OCI-LY7 (cell line): ENCODE data around the gene SPSB3. TPM values are rescaled to one million over a fixed set of nuclear protein-coding genes. Genes with fewer than 3 reads are reported as not detected.

Source experiments
- BruUV-seq: library from RNA; stranded (reverse); fragments of 400-500 nt; replicated peaks from 2 replicates; lab custom pipeline; 2021; lab: Mats Ljungman, UMichigan
- CTCF ChIA-PET: fragments of 300-600 bp; sonication (Branson Sonifier 250); formaldehyde crosslinking; loops from one replicate; lab custom pipeline; 2022; ENCODE audit warnings: antibody characterized with exemption; ENCODE audit not compliant: unreplicated experiment; lab: Charles Lee
- POLR2A ChIA-PET: fragments of 300-600 bp; sonication (Branson Sonifier 250); formaldehyde crosslinking; loops from one replicate; lab custom pipeline; 2022; ENCODE audit warnings: antibody characterized with exemption; lab: Charles Lee
- DNase-seq: peaks from one replicate; pipeline ENCODE4 v3.0.0-alpha.2; 2015; ENCODE audit warnings: low spot score
- H2AFZ ChIP-seq: fragments of 200-600 bp; sonication (generic), shearing (Covaris generic); 2 replicates; pipeline ENCODE4 v1.6.1; 2014; ENCODE audit warnings: mild to moderate bottlenecking, antibody characterized with exemption, low read length, moderate library complexity
- H3K27ac ChIP-seq: fragments of 200-600 bp; sonication (generic); 2 replicates; pipeline ENCODE4 v1.5.1; 2014; ENCODE audit warnings: mixed run types, low read depth, mild to moderate bottlenecking, moderate library complexity, low read length, inconsistent platforms; ENCODE audit not compliant: poor library complexity, severe bottlenecking
- H3K36me3 ChIP-seq: fragments of 200-600 bp; sonication (generic); 2 replicates; pipeline ENCODE4 v1.6.1; 2014; ENCODE audit warnings: mild to moderate bottlenecking, antibody characterized with exemption, low read length, moderate library complexity, mixed read lengths; ENCODE audit not compliant: insufficient read depth
- H3K4me1 ChIP-seq: fragments of 200-600 bp; sonication (generic); 2 replicates; pipeline ENCODE4 v1.5.1; 2014; ENCODE audit warnings: mild to moderate bottlenecking, low read length; ENCODE audit not compliant: insufficient read depth, poor library complexity, severe bottlenecking
- H3K4me2 ChIP-seq: fragments of 200-600 bp; sonication (generic); 2 replicates; pipeline ENCODE4 v1.6.1; 2014; ENCODE audit warnings: mild to moderate bottlenecking, low read length
- H3K4me3 ChIP-seq: fragments of 200-600 bp; sonication (generic); 2 replicates; pipeline ENCODE4 v1.5.1; 2014; ENCODE audit warnings: mild to moderate bottlenecking, low read depth, low read length; ENCODE audit not compliant: poor library complexity, severe bottlenecking
- H3K79me2 ChIP-seq: fragments of 200-600 bp; sonication (generic); 2 replicates; pipeline ENCODE4 v1.6.1; 2016; ENCODE audit warnings: low read depth, mild to moderate bottlenecking, low read length, moderate library complexity, mixed read lengths; ENCODE audit not compliant: insufficient read depth
- H3K9me2 ChIP-seq: fragments of 200-600 bp; sonication (generic); 2 replicates; pipeline ENCODE4 v1.6.1; 2016; ENCODE audit warnings: mild to moderate bottlenecking, low read length, mixed read lengths; ENCODE audit not compliant: insufficient read depth
- H3K9me3 ChIP-seq: fragments of 200-600 bp; sonication (generic); 2 replicates; pipeline ENCODE4 v1.6.1; 2014; ENCODE audit warnings: mild to moderate bottlenecking, mixed run types, low read length, mixed read lengths
- H4K20me1 ChIP-seq: fragments of 200-600 bp; sonication (generic); 2 replicates; pipeline ENCODE4 v1.6.1; 2014; ENCODE audit warnings: mild to moderate bottlenecking, antibody characterized with exemption, low read length, moderate library complexity, mixed read lengths; ENCODE audit not compliant: insufficient read depth
- EZH2phosphoT487 ChIP-seq: fragments of 200-600 bp; sonication (generic); IDR thresholded peaks from 2 replicates; pipeline ENCODE4 v1.6.1; 2018; ENCODE audit warnings: low read depth, borderline replicate concordance, mild to moderate bottlenecking, mixed run types, antibody characterized with exemption, low read length, moderate library complexity, mixed read lengths
- intact Hi-C: fragments of 100-400 bp; cut with micrococcal nuclease; formaldehyde crosslinking; loops from one replicate; pipeline ENCODE4 v1.10.0; 2022; ENCODE audit not compliant: unreplicated experiment
- total RNA-seq, 2 experiments: library from RNA; depleted of rRNA in 1 of 2; stranded (reverse); fragments of >200 nt in 1 of 2; shearing (Covaris generic) in 1 of 2; gene quantifications; 2 replicates each; pipeline ENCODE4 v1.2.3, GENCODE V29; 2014 to 2022
- TF ChIP-seq, protein P1 (sequence below): fragments of 200-600 bp; sonication (generic); conservative IDR thresholded peaks from 2 replicates; pipeline ENCODE4 v1.5.1; 2014; ENCODE audit warnings: mild to moderate bottlenecking, antibody characterized with exemption, low read length, moderate library complexity, mixed read lengths

The SPSB3 gene
- total RNA-seq, 2 experiments from 2014 or later: 33.6 to 52.4 TPM

DNA sequence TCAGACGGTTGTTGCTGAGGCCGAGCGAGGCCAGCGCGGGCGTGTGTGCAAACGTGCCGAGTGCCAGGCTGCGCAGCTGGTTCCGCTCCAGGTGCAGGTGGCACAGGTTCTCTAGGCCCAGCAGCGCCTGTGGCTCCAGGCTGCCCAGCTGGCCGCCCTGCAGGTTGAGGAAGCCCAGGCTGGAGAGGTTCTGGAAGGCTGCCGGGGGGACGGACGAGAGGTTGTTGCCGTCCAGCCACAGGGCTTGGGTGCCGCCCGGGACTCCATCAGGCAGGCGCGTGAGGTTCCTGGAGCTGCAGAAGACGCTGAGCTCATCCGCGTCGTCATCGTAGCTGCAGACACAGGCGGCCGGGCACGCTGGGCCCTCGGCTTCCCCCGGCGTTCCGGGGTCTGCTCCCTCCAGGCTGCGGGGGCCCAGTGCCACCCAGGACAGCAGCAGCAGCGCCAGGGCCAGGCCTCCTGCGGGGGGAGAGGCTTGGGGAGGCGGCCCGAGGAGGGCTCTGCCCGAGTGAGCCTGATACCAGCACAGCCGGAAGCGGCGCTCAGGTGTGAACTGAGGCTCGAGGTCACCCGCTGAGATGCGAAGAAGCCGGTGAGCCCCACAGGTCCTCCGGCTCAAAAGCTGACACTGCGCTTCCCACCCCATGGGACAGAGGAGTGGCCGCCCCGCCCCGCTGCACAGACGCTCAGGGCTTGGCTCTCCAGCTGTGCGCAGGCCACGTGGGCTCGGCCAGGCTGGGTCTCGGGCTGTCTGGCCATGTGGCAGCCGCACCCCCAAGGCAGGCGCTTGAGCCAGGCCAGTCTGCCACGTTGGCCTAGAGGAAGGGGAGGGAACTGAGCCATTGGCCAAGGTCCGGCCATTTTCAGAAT lies 9.8 kb upstream of the SPSB3 start:
- no peaks in the 10 kb centered on the region for H3K9me2 ChIP-seq
- H4K20me1 ChIP-seq: no peaks in the 10 kb centered on the region
- H2AFZ ChIP-seq: no peak overlapping the region
- POLR2A ChIA-PET: no interaction called here
- no peak overlapping the region for H3K4me2 ChIP-seq
- H3K4me3 ChIP-seq: no peak overlapping the region
- 0 out of 2 replicates have a peak, but pooled peaks cover under 1% of the 10 kb centered on the region for H3K9me3 ChIP-seq
- CTCF ChIA-PET: no interaction called here
- no peak for DNase-seq
- TF ChIP-seq, protein P1, sequence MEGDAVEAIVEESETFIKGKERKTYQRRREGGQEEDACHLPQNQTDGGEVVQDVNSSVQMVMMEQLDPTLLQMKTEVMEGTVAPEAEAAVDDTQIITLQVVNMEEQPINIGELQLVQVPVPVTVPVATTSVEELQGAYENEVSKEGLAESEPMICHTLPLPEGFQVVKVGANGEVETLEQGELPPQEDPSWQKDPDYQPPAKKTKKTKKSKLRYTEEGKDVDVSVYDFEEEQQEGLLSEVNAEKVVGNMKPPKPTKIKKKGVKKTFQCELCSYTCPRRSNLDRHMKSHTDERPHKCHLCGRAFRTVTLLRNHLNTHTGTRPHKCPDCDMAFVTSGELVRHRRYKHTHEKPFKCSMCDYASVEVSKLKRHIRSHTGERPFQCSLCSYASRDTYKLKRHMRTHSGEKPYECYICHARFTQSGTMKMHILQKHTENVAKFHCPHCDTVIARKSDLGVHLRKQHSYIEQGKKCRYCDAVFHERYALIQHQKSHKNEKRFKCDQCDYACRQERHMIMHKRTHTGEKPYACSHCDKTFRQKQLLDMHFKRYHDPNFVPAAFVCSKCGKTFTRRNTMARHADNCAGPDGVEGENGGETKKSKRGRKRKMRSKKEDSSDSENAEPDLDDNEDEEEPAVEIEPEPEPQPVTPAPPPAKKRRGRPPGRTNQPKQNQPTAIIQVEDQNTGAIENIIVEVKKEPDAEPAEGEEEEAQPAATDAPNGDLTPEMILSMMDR: no peak
- TF ChIP-seq EZH2phosphoT487: no peak
- no peaks in the 10 kb centered on the region for H3K79me2 ChIP-seq
- no peak overlapping the region for H3K27ac ChIP-seq
- no peaks in the 10 kb centered on the region for H3K4me1 ChIP-seq
- intact Hi-C loops: no loop called here
- no TSS peak for BruUV-seq
- H3K36me3 ChIP-seq: peaks cover 28% of the 10 kb centered on the region; the same call in 1 of the 2 replicates

GRCh38 chr16:1791256-1791942 lies 9.0 kb upstream of the SPSB3 start:
- no TSS peak for BruUV-seq
- Histone ChIP-seq H3K9me3 (no peaks in the 10 kb centered on the region), H3K4me2 (no peak overlapping the region), H4K20me1 (no peaks in the 10 kb centered on the region), H3K36me3 (peaks cover 35% of the 10 kb centered on the region; the same call in 1 of the 2 replicates), H3K79me2 (no peaks in the 10 kb centered on the region), H3K9me2 (no peaks in the 10 kb centered on the region), H3K4me1 (no peaks in the 10 kb centered on the region), H3K27ac (no peak overlapping the region), H3K4me3 (no peak overlapping the region), H2AFZ (no peak overlapping the region)
- intact Hi-C loops: no loop called here
- POLR2A ChIA-PET: interaction anchor here (1.1 kb wide), 1 partner anchor 9 kb away, joined by 3 read pairs; the partner anchor contains the start of genes NUBP2 and SPSB3
- no peak for DNase-seq
- TF ChIP-seq, protein P1: no peak
- no peak for TF ChIP-seq EZH2phosphoT487
- CTCF ChIA-PET: no interaction called here
